ENCODE results near the gene PTRHD1. TPM values are rescaled to one million over a fixed set of nuclear protein-coding genes. Genes with fewer than 3 reads are reported as not detected.

Gene PTRHD1
- total RNA-seq, 2 experiments from 2014 or later = 21.7 to 23.5 TPM

DNA sequence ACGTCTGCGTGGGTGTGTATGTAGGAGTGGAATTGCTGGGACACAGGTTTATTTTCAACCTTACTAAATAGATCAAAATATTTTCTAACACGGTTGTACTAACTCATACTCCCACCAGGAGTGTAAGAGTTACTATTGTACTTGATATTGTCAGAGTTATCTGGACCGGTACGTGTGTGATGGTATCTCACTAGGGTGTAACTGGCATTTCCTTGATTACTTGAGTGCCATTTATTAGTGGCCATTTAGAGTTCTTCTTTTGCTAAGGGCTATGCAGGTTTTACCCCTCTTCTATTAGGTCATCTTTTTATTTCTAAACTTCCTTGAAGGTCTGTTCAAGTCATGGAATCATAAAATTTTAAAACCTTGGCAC, 33.6 kb upstream of the PTRHD1 start:
- peaks cover 28% of the 10 kb centered on the region for H3K36me3 Mint-ChIP-seq (ENCODE audit: low read depth)
- H3K4me3 Mint-ChIP-seq = no peak overlapping the region
- intact Hi-C loops (cut with micrococcal nuclease) = loop anchor here (1.0 to 10.0 kb wide), 7 partner anchors 146 to 416 kb away; partner anchors contain the start of genes DNAJC27 and NCOA1
- no peaks in the 10 kb centered on the region for H3K9me3 Mint-ChIP-seq
- DNase-seq = no peak
- CTCF ChIA-PET = interaction anchor here (1.3 to 6.7 kb wide), 9 partner anchors 8 to 420 kb away, joined by 3 to 61 read pairs (median 5); no protein-coding TSS in a partner anchor
- H3K27ac Mint-ChIP-seq = no peak overlapping the region
- H3K4me1 Mint-ChIP-seq (ENCODE audit: low read depth) = peaks cover 17% of the 10 kb centered on the region
- no peaks in the 10 kb centered on the region for H3K27me3 Mint-ChIP-seq (ENCODE audit: low read depth)

DNA sequence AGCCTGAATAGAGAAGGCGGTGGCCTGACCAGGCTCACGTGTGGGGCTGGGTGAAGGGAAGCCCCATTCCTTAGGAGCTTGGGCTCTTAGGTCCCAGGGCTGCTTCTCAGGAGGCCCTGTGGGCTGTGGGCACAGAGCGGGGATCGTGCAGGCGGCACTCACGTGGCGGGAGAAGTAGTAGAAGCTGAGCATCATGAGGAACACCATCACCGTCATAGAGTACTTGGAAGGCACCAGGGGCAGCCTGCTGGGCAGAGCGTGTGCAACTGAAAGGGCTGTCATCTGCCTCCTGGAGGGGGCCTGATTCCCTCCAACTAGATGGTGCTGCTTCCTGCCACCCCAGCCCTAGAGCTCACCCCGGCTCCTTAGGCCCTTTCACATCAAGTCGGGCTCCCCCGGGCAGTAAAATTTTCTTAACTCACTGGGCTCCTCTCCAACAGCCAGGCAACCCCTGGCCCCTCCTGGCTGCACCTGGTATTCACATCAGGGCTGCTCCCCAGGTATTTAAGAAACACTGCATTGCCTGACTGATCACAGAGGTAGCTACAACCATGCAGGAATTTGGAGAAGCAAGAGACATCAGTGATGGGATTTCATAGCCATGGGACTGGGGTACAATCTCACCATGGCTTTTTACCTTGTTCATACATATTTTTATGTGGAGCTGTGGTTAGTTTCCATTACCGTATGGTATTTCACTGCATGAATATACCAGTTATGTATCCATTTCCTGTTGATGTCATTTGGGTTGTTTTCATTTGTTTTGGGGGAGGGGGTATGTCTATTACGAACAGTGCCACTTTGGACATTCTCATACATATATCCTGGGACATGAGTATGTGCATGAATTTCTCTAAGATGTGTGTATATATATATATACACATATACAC, 32.9 kb upstream of the PTRHD1 start:
- Mint-ChIP-seq H3K27me3 (ENCODE audit: low read depth) (no peaks in the 10 kb centered on the region), H3K9me3 (no peaks in the 10 kb centered on the region), H3K4me3 (no peak overlapping the region), H3K36me3 (ENCODE audit: low read depth) (peaks cover 30% of the 10 kb centered on the region), H3K4me1 (ENCODE audit: low read depth) (peaks cover 17% of the 10 kb centered on the region), H3K27ac (peak overlapping the region; percentile 53)
- CTCF ChIA-PET = interaction anchor here (0.6 to 6.7 kb wide), 6 partner anchors 29 to 416 kb away, joined by 3 to 61 read pairs (median 4); no protein-coding TSS in a partner anchor
- intact Hi-C loops (cut with micrococcal nuclease) = loop anchor here (5.0 to 10.0 kb wide), 5 partner anchors 146 to 371 kb away; partner anchors contain the start of genes DNAJC27 and NCOA1
- DNase-seq = no peak

DNA sequence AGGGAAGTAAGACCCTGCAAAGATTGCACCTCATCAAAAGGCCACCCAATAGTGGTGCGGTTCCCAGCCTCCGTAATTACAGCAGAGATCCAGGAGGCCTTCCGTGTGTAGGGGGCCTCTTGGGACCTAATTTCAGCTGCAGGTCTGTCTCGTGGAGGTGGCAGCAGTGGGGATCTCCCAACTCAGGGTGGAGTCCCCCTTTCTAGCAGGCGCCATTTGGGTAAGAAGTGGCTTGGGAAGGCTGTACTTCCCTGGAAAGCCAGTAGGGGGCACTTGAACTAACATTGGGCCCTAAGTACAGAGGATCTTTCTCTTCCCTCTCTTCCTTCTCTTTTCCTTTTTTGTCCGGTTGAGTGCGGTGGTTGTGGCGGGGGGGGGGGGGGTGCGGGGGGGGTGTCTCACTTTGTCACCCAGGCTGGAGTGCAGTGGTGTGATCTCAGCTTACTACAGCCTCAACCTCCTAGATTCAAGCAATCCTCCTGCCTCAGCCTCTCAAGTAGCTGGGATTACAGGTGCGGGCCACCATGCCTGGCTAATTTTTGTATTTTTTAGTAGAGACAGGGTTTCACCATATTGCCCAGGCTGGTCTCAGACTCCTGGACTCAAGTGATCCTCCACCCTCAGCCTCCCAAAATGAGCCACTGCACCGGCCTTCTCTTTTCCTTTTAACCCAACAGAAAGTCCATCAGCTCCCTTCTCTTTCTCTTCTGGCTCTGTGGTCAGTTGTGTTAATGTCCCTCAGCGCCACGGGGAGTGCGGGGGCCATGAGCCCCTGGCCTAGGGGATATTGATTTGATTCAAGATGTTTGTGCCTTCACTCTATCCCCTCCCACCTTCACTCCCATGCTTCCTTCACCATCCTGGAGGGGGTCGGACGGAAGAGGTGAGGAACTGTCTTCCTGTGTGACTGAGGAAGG, 32.0 kb upstream of the PTRHD1 start:
- CTCF ChIA-PET = interaction anchor here (0.6 to 6.7 kb wide), 7 partner anchors 10 to 677 kb away, joined by 3 to 61 read pairs (median 5); no protein-coding TSS in a partner anchor
- Mint-ChIP-seq H3K36me3 (ENCODE audit: low read depth) (peaks cover 35% of the 10 kb centered on the region), H3K9me3 (no peaks in the 10 kb centered on the region), H3K27me3 (ENCODE audit: low read depth) (no peaks in the 10 kb centered on the region), H3K4me1 (ENCODE audit: low read depth) (peaks cover 17% of the 10 kb centered on the region), H3K4me3 (no peak overlapping the region), H3K27ac (peak overlapping the region; percentile 53)
- intact Hi-C loops (cut with micrococcal nuclease) = loop anchor here (5.0 to 10.0 kb wide), 5 partner anchors 147 to 372 kb away; partner anchors contain the start of genes DNAJC27 and NCOA1
- DNase-seq = peak; percentile 69

DNA sequence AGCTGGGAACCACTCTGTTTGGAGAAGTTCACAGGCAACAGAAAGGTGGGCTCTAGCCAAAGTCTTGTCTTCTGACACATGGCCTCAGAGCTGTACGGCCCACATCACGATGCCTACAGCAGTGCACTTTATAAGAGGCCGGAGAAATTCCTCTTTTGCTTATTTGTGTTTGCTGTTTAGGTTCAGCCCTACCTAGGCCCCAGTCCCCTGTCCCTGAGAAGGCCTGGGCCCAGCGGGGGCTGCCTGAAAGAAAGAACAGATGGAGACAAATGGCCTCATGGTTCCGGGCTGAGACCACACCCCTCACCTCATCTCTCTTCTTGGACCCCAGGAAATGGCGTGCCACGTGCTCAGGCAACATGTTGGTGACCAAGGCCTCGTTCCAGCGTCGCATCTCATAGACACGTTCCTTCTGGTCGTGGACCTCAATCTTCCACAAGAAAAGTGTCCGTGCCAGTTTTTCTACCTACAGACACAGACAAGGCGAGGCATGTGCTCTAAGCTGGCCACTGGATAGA, 30.9 kb upstream of the PTRHD1 start:
- Mint-ChIP-seq H3K27me3 (ENCODE audit: low read depth) (no peaks in the 10 kb centered on the region), H3K4me1 (ENCODE audit: low read depth) (peaks cover 17% of the 10 kb centered on the region), H3K36me3 (ENCODE audit: low read depth) (peaks cover 43% of the 10 kb centered on the region), H3K9me3 (no peaks in the 10 kb centered on the region), H3K4me3 (no peak overlapping the region), H3K27ac (no peak overlapping the region)
- no peak for DNase-seq
- intact Hi-C loops (cut with micrococcal nuclease) = loop anchor here (10.0 kb wide), 1 partner anchor 301 kb away; no protein-coding TSS in a partner anchor
- CTCF ChIA-PET = interaction anchor here (1.7 to 3.2 kb wide), 3 partner anchors 9 to 402 kb away, joined by 5 to 10 read pairs (median 5); no protein-coding TSS in a partner anchor

DNA sequence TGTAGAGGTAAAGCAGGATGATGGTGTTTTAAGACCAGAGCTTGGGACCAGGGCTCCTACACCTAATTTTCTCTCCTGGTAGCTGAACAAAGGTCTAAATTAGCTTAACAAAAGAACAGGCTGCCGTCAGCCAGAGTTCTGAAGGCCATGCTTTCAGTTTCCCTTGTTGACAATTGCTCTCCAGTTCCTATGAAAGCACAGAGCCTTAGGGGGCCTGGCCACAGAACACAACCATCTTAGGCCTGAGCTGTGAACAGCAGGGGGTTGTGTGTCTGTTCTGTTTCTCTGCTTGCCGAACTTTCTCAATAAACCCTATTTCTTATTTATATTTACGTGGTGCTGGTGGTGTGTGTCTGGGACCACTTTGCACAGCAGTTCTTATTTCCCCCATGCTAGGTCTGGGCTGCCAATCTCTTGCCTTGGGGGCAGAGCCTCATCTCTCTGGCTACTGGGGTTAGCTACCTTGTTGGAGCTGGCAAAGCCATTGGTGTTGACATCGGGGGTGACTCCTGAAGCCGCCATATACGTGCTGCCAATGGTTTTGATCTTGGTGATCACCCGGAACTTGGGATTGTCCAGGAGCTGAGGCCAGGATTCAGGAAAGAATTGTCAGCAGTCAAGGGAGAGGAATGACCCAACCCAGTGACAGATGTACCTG, 29.0 kb upstream of the PTRHD1 start:
- CTCF ChIA-PET = interaction anchor here (0.6 to 3.2 kb wide), 4 partner anchors 11 to 400 kb away, joined by 3 to 10 read pairs (median 4); no protein-coding TSS in a partner anchor
- no peaks in the 10 kb centered on the region for H3K9me3 Mint-ChIP-seq
- H3K4me3 Mint-ChIP-seq = no peak overlapping the region
- peaks cover 14% of the 10 kb centered on the region for H3K4me1 Mint-ChIP-seq (ENCODE audit: low read depth)
- peaks cover 50% of the 10 kb centered on the region for H3K36me3 Mint-ChIP-seq (ENCODE audit: low read depth)
- intact Hi-C loops (cut with micrococcal nuclease) = loop anchor here (10.0 kb wide), 1 partner anchor 303 kb away; no protein-coding TSS in a partner anchor
- no peak for DNase-seq
- H3K27me3 Mint-ChIP-seq (ENCODE audit: low read depth) = no peaks in the 10 kb centered on the region
- no peak overlapping the region for H3K27ac Mint-ChIP-seq

DNA sequence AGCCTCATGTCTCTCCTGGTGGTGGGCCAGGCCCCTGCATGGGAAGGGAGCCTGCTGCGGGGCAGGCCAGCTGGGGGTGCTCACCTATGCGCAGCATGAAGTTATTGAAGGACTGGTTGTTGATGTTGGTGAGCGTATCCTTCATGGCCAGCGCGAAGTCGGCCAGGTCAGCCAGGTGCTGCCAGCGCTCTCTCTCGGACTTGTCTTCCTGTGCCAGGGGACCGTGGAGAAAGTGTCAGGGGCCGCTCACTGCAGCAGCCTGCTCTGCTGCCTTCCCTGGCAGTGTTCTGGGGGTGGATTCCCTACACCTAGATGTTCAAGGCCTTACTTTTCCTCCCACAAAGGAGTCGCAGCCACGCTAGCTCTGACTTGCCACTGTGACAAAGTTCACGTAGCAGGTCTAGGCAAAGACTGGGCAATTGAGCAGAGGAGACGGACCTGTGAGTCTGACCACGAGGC, 28.3 kb upstream of the PTRHD1 start:
- no peaks in the 10 kb centered on the region for H3K9me3 Mint-ChIP-seq
- CTCF ChIA-PET = interaction anchor here (1.0 to 3.2 kb wide), 3 partner anchors 12 to 399 kb away, joined by 3 to 10 read pairs (median 6); no protein-coding TSS in a partner anchor

DNA sequence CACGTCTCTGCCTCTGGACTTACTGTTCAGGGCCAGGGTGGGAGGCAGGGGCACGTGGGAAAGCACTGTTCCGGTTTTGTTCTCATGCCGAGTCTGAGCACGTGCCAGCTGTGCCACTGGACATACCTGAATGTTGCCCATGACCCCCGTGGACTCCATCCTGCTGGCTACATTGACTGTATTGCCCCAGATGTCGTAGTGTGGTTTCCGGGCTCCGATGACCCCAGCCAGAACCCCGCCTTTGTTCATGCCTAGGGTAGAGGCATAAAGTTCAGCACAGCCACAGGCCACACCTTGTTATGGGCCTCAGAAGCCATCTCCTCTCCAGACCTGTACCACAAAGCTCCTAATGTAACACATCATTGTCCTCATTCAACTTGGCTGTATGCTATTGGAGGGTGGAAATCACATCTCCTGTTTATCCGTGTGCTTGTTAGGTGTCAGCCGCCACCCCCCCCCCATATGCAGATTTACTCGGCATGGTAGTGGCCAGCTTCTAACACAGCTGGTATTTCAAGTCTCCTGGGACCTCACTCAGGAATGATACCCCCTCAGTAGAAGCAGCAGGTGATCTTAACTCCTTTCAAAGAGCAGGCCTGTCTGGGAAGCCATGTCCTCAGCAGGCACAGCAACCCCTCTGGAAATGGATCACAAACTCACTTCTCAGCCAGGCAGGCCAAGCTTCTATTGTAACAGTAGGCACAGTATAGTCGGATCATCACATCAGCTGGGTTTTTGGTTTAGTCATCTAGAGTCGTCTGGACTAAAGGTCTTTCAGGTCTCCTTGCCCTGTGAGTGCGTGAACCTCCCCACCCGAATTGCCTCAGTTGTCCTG, 27.6 kb upstream of the PTRHD1 start:
- intact Hi-C loops (cut with micrococcal nuclease) = loop anchor here (10.0 kb wide), 1 partner anchor 304 kb away; no protein-coding TSS in a partner anchor
- Mint-ChIP-seq H3K36me3 (ENCODE audit: low read depth) (peaks cover 58% of the 10 kb centered on the region), H3K27ac (no peak overlapping the region)

More for the DNA sequence above, 28.3 kb upstream of the PTRHD1 start:
- DNase-seq = no peak
- H3K4me3 Mint-ChIP-seq = no peak overlapping the region
- peaks cover 11% of the 10 kb centered on the region for H3K4me1 Mint-ChIP-seq (ENCODE audit: low read depth)
- H3K27me3 Mint-ChIP-seq (ENCODE audit: low read depth) = no peaks in the 10 kb centered on the region
- no peak overlapping the region for H3K27ac Mint-ChIP-seq
- H3K36me3 Mint-ChIP-seq (ENCODE audit: low read depth) = peaks cover 57% of the 10 kb centered on the region
- intact Hi-C loops (cut with micrococcal nuclease) = loop anchor here (10.0 kb wide), 1 partner anchor 303 kb away; no protein-coding TSS in a partner anchor

DNA sequence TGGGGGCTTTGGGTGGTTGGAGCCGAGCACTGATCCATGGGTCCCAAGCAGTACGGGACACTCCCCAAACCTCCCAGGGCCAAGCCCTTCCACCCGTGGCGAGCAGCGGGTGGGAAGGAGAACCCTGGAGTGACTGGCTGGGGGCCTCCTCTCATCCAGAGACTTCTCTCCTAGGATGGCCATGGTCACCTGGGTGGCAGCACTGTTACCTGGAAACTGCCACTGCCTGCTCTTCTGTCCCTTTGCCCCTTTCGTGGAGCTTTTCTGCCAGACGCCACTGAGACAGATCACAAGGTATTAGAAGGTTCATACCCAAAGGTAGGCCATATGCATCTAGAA, 27.0 kb upstream of the PTRHD1 start:
- no peak for DNase-seq
- Mint-ChIP-seq H3K4me3 (no peak overlapping the region), H3K9me3 (no peaks in the 10 kb centered on the region), H3K36me3 (ENCODE audit: low read depth) (peaks cover 57% of the 10 kb centered on the region), H3K27ac (no peak overlapping the region), H3K27me3 (ENCODE audit: low read depth) (no peaks in the 10 kb centered on the region), H3K4me1 (ENCODE audit: low read depth) (no peaks in the 10 kb centered on the region)
- CTCF ChIA-PET = interaction anchor here (0.8 kb wide), 1 partner anchor 411 kb away, joined by 3 read pairs; no protein-coding TSS in a partner anchor
- intact Hi-C loops (cut with micrococcal nuclease) = loop anchor here (10.0 kb wide), 1 partner anchor 305 kb away; no protein-coding TSS in a partner anchor

More for the DNA sequence above, 27.6 kb upstream of the PTRHD1 start:
- no peaks in the 10 kb centered on the region for H3K9me3 Mint-ChIP-seq
- DNase-seq = no peak
- H3K27me3 Mint-ChIP-seq (ENCODE audit: low read depth) = no peaks in the 10 kb centered on the region
- H3K4me1 Mint-ChIP-seq (ENCODE audit: low read depth) = peaks cover 4% of the 10 kb centered on the region
- no peak overlapping the region for H3K4me3 Mint-ChIP-seq
- CTCF ChIA-PET = interaction anchor here (0.8 to 3.2 kb wide), 2 partner anchors 398 to 412 kb away, joined by 3 to 10 read pairs; no protein-coding TSS in a partner anchor

DNA sequence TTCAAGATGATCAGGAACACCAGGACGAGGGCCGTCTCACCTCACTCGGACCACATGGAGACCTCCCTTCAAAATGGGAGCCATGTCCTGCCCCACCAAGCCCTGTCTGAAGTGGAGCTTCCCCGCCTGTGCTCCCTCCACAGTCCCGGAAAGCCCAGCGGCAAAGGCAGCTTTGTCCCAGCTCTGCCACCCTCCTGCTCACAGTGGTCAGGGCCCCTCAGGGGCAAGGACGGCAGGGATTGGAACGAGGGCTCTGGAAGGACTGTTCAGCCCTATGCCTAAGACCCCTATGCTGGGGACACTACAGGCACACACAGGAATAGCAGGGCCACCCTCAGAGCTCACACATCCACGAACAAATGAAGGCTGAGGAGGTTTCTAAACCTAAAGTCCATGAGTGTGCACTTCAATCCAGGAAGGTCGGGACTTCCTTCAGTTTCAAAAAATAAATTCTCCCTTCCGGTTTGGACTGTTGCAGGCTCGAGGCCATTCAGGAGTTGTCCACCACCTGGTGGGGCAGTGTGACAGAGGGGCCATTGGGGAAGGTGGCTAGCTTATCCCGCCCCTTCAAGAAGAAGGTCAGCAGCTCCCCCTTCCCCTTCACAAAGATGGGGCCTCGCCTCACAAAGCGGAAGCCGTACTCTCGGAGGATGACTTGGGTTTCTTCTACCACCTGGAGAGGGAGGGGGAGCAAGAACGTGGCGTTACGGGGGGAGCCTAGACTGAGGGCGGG, 26.4 kb upstream of the PTRHD1 start:
- Mint-ChIP-seq H3K36me3 (ENCODE audit: low read depth) (peaks cover 56% of the 10 kb centered on the region), H3K9me3 (no peaks in the 10 kb centered on the region), H3K27ac (no peak overlapping the region), H3K27me3 (ENCODE audit: low read depth) (no peaks in the 10 kb centered on the region), H3K4me1 (ENCODE audit: low read depth) (no peaks in the 10 kb centered on the region), H3K4me3 (no peak overlapping the region)
- no peak for DNase-seq
- intact Hi-C loops (cut with micrococcal nuclease) = loop anchor here (10.0 kb wide), 1 partner anchor 305 kb away; no protein-coding TSS in a partner anchor
- CTCF ChIA-PET = interaction anchor here (0.9 to 2.3 kb wide), 4 partner anchors 8 to 410 kb away, joined by 3 to 8 read pairs (median 5); no protein-coding TSS in a partner anchor

DNA sequence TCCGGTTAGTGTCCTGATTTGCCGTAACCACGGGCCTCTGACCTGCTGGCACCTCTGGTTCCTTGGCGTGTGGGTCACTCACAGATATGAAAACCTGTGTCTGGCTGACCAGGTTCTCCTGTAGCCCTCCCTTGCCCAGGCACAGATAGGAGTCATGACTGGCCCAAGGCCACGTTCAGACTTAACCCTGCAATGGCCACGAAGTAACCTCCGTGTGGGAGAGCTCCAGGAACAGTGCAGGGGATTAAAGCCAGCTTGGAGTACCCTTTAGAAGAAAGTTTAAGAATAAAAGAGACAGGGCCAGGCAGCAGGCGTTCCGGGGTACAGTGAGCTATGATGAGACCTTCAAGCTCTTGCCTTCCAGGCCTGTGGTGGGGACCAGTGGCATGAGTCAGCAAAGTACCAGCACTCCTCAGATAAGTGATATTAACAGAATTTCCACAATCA, 25.6 kb upstream of the PTRHD1 start:
- Mint-ChIP-seq H3K4me1 (ENCODE audit: low read depth) (no peaks in the 10 kb centered on the region), H3K27me3 (ENCODE audit: low read depth) (no peaks in the 10 kb centered on the region), H3K36me3 (ENCODE audit: low read depth) (peaks cover 56% of the 10 kb centered on the region), H3K4me3 (no peak overlapping the region), H3K9me3 (no peaks in the 10 kb centered on the region), H3K27ac (no peak overlapping the region)
- CTCF ChIA-PET = interaction anchor here (0.9 to 2.3 kb wide), 4 partner anchors 9 to 409 kb away, joined by 3 to 8 read pairs (median 5); no protein-coding TSS in a partner anchor
- DNase-seq = no peak
- intact Hi-C loops (cut with micrococcal nuclease) = no loop called here

All from activated naive CD4-positive, alpha-beta T cell treated with anti-CD3 and anti-CD28 coated beads for 36 hours (primary cell).